Endothelial cell of umbilical vein (primary cell): ENCODE results near the gene C12orf50.

ENCODE experiments used
- CTCF ChIP-seq, 2 donors: IDR thresholded peaks; 1 replicate in 1 of 2; 2 replicates in 1 of 2; pipeline ENCODE4 v1.5.1; 2011; ENCODE audit warnings: low read length in 2 of 2, mild to moderate bottlenecking in 2 of 2, moderate library complexity in 2 of 2, control low read depth in 1 of 2, inconsistent platforms in 1 of 2, low read depth in 1 of 2; ENCODE audit not compliant: insufficient read depth in 1 of 2; ENCODE audit errors: extremely low read depth in 1 of 2
- EZH2 ChIP-seq: IDR thresholded peaks from 2 replicates; pipeline ENCODE4 v1.6.1; 2012; ENCODE audit warnings: borderline replicate concordance, low read depth, mild to moderate bottlenecking, moderate library complexity, low read length, inconsistent platforms; ENCODE audit not compliant: severe bottlenecking
- GATA2 ChIP-seq: IDR thresholded peaks from 2 replicates; pipeline ENCODE4 v1.7.0; 2011; ENCODE audit warnings: low read depth, mild to moderate bottlenecking, moderate library complexity, mixed read lengths, low read length; ENCODE audit not compliant: insufficient read length, insufficient read depth
- JUN ChIP-seq: IDR thresholded peaks from 2 replicates; pipeline ENCODE4 v1.6.1; 2011; ENCODE audit warnings: borderline replicate concordance, low read depth; ENCODE audit not compliant: insufficient read length, insufficient read depth
- POLR2A ChIP-seq: IDR thresholded peaks from 2 replicates; pipeline ENCODE4 v1.6.1; 2012; ENCODE audit warnings: low read depth, mild to moderate bottlenecking, control low read depth, low read length
- POLR2AphosphoS5 ChIP-seq: IDR thresholded peaks from 2 replicates; pipeline ENCODE4 v1.6.1; 2012; ENCODE audit warnings: low read depth, mild to moderate bottlenecking, control low read depth, low read length, moderate library complexity; ENCODE audit not compliant: insufficient read depth
- TF ChIP-seq, protein P1 (sequence below): IDR thresholded peaks from 2 replicates; pipeline ENCODE4 v1.6.1; 2011; ENCODE audit not compliant: insufficient read depth, insufficient read length

DNA sequence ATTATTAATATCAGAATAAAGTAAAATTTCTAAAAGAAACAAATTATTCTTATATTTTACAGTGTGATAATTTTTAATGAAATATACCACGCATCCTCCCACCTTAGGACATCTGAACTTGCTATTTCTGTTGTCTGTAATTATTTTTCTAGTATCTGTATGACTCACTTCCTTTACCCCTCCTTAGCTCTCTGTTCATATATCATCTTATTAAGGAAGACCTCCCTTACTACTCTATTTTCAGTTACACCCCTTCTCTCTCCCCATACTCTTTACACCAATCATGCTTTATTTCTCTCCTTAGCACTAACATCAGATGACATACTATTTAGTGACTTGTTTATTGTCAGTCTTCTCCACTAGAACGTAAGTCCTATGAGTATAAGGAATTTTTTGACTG, 34.2 kb upstream of the C12orf50 start:
- TF ChIP-seq CTCF (IDR thresholded peaks at IDR 0.05; ENCODE audit: extremely low read depth in 1 of 2, insufficient read depth in 1 of 2, low read depth in 1 of 2, low read length in 2 of 2) = no peak
- peak; percentile 24 for TF ChIP-seq JUN
- TF ChIP-seq EZH2 = no peak
- no peak for TF ChIP-seq POLR2AphosphoS5
- no peak for TF ChIP-seq POLR2A
- TF ChIP-seq, protein P1, sequence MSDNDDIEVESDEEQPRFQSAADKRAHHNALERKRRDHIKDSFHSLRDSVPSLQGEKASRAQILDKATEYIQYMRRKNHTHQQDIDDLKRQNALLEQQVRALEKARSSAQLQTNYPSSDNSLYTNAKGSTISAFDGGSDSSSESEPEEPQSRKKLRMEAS = no peak
- TF ChIP-seq GATA2 = no peak
